DOHH2 (cell line): ENCODE data around the gene PSMB2.
"Not testable (repeated sequence)": the region's sequence is repeated elsewhere in the genome, so short reads cannot be mapped to it uniquely, and the experiment has no call there.

Experiments used
- CTCF ChIP-seq: fragments of 200-600 bp; sonication (generic); IDR thresholded peaks from one replicate; pipeline ENCODE4 v1.5.1; 2014; ENCODE audit warnings: antibody characterized with exemption, mild to moderate bottlenecking, low read depth, low read length; ENCODE audit not compliant: poor library complexity, severe bottlenecking
- EZH2phosphoT487 ChIP-seq: fragments of 200-600 bp; sonication (generic); IDR thresholded peaks from 2 replicates; pipeline ENCODE4 v1.6.1; 2017; ENCODE audit warnings: borderline replicate concordance, mild to moderate bottlenecking, antibody characterized with exemption, low read length, moderate library complexity, mixed read lengths

- TF ChIP-seq CTCF, result not testable (repeated sequence)
- 0 out of 2 replicates have a peak, but pooled peaks have one; percentile 38 for TF ChIP-seq EZH2phosphoT487
Measured at GRCh38 chr1:35576766-35577070, 64.6 kb downstream of the PSMB2 start.
